Aorta (tissue), 5 donors: ENCODE data around the gene ESRRB. TPM values are rescaled to one million over a fixed set of nuclear protein-coding genes. Genes with fewer than 3 reads are reported as not detected.
A peak's percentile ranks its signal among the peaks of the same experiment; 100 is the strongest.

ENCODE experiments used
- ATAC-seq: fragments of 200-7000 bp; cut with Tn5 transposase; one replicate; pipeline ENCODE4 v1.9.1; 2022; ENCODE audit warnings: moderate library complexity; ENCODE audit not compliant: low FRiP score
- DNase-seq, 2 donors: peaks; one replicate each; pipeline ENCODE4 v3.0.0-alpha.2; 2020
- H3K27ac ChIP-seq, 2 donors: one replicate each; pipeline ENCODE4 v1.5.1; 2013; ENCODE audit warnings: low read length in 2 of 2, mild to moderate bottlenecking in 2 of 2, moderate library complexity in 2 of 2, control low read depth in 1 of 2, inconsistent platforms in 1 of 2, low read depth in 1 of 2
- H3K27me3 ChIP-seq, 2 donors: one replicate each; pipeline ENCODE4 v1.6.1; 2013; ENCODE audit warnings: control low read depth in 1 of 2, low read length in 1 of 2, mild to moderate bottlenecking in 1 of 2, moderate library complexity in 1 of 2; ENCODE audit not compliant: insufficient read depth in 2 of 2, control insufficient read depth in 1 of 2
- H3K36me3 ChIP-seq, 2 donors: one replicate each; pipeline ENCODE4 v1.6.1; 2013; ENCODE audit warnings: control low read depth in 1 of 2, low read length in 1 of 2, mild to moderate bottlenecking in 1 of 2; ENCODE audit not compliant: insufficient read depth in 2 of 2, control insufficient read depth in 1 of 2
- H3K4me1 ChIP-seq, 2 donors: one replicate each; pipeline ENCODE4 v1.6.1; 2013; ENCODE audit warnings: low read length in 2 of 2, control low read depth in 1 of 2, mild to moderate bottlenecking in 1 of 2, moderate library complexity in 1 of 2; ENCODE audit not compliant: insufficient read depth in 2 of 2, control insufficient read depth in 1 of 2
- H3K4me3 ChIP-seq, 2 donors: one replicate each; pipeline ENCODE4 v1.5.1; 2013; ENCODE audit warnings: low read length in 2 of 2, control low read depth in 1 of 2, mild to moderate bottlenecking in 1 of 2
- H3K9me3 ChIP-seq: one replicate; pipeline ENCODE4 v1.6.1; 2013; ENCODE audit warnings: mild to moderate bottlenecking, low read length; ENCODE audit not compliant: control insufficient read depth
- WGBS, 2 donors: extraction: QIAGEN DNeasy Blood & Tissue Kit; methylation state at CpG; one replicate each; pipeline ENCODE4 v1.1.7; 2013; 5-methylcytosine and 5-hydroxymethylcytosine counted together
- intact Hi-C, 2 donors: fragments of 100-400 bp; cut with DNase I; formaldehyde crosslinking; loops; one replicate each; pipeline versions ENCODE4 v1.14.2 to v1.15.0; 2022
- polyA plus RNA-seq, 2 donors: library from polyadenylated mRNA; stranded (reverse); fragments of 200-250 nt; gene quantifications; one replicate each; pipeline ENCODE4 v1.2.3, GENCODE V29; 2013
- total RNA-seq, 2 donors: library from RNA; stranded (reverse); fragmentation: NEBNext Ultra II Directional; extraction: Animal tissue kit (Norgen Biotek cat#: 25700); gene quantifications; one replicate each; pipeline ENCODE4 v1.2.1, GENCODE V29; 2021
- donor health status: healthy with polysubstance abuse.
- donor health status: Bipolar disorder and iron deficiency.
- donor health status: DM: no; HTN: no; CAD: no.
- donor health status: DM: no; HTN: no; CAD: no.
- donor health status: DM: yes; HTN: yes; CAD: no.

Gene ESRRB
- total and polyA plus RNA-seq, 4 donors: 0.23 to 0.52 (median 0.33) TPM; not detected in 1

GRCh38 chr14:76489667-76490066 lies 113.7 kb downstream of the ESRRB start:
- Histone ChIP-seq H3K4me3 (no peak overlapping the region), H3K36me3 (no peaks in the 10 kb centered on the region), H3K9me3 (no peaks in the 10 kb centered on the region), H3K4me1 (no peaks in the 10 kb centered on the region), H3K27ac (no peak overlapping the region), H3K27me3 (no peaks in the 10 kb centered on the region)
- DNase-seq (peak in 1 of 2 donors; percentile 39), ATAC-seq (no peak)
- intact Hi-C loops: no loop called here
- 92 to 94% methylated on average over 3 of the region's 3 CpGs for WGBS, 2 donors

GRCh38 chr14:76490111-76490510 lies 114.2 kb downstream of the ESRRB start:
- 82 to 88% methylated on average over 2 of the region's 2 CpGs for WGBS, 2 donors
- intact Hi-C loops: no loop called here
- no peak overlapping the region for H3K4me3 ChIP-seq
- no peaks in the 10 kb centered on the region for H3K4me1 ChIP-seq
- no peaks in the 10 kb centered on the region for H3K9me3 ChIP-seq
- H3K36me3 ChIP-seq: no peaks in the 10 kb centered on the region
- no peak overlapping the region for H3K27ac ChIP-seq
- DNase-seq (no peak), ATAC-seq (no peak)
- H3K27me3 ChIP-seq: no peaks in the 10 kb centered on the region

- no peak overlapping the region for H3K27ac ChIP-seq
- intact Hi-C loops: no loop called here
- H3K27me3 ChIP-seq: no peaks in the 10 kb centered on the region
- H3K9me3 ChIP-seq: no peaks in the 10 kb centered on the region
- no peaks in the 10 kb centered on the region for H3K36me3 ChIP-seq
- H3K4me3 ChIP-seq: no peak overlapping the region
- peak in 1 of 2 donors; percentile 30 for DNase-seq
- 55 to 61% methylated on average over 10 of the region's 10 CpGs for WGBS, 2 donors
- ATAC-seq: no peak
- no peaks in the 10 kb centered on the region for H3K4me1 ChIP-seq
Observed at GRCh38 chr14:76490735-76491134, 114.8 kb downstream of the ESRRB start.

GRCh38 chr14:76491172-76491930 lies 115.4 kb downstream of the ESRRB start:
- no peaks in the 10 kb centered on the region for H3K27me3 ChIP-seq
- no peak overlapping the region for H3K27ac ChIP-seq
- peak in 1 of 2 donors; percentile 66 for DNase-seq
- H3K4me1 ChIP-seq: no peaks in the 10 kb centered on the region
- H3K4me3 ChIP-seq: no peak overlapping the region
- ATAC-seq: no peak
- no peaks in the 10 kb centered on the region for H3K36me3 ChIP-seq
- WGBS, 2 donors: 86 to 91% methylated on average over 22 of the region's 22 CpGs
- intact Hi-C loops: no loop called here
- no peaks in the 10 kb centered on the region for H3K9me3 ChIP-seq

- H3K4me3 ChIP-seq: no peak overlapping the region
- ATAC-seq (no peak), DNase-seq (peak in 1 of 2 donors; percentile 28)
- no peaks in the 10 kb centered on the region for H3K4me1 ChIP-seq
- H3K27ac ChIP-seq: no peak overlapping the region
- 72 to 75% methylated on average over 2 of the region's 2 CpGs for WGBS, 2 donors
- no peaks in the 10 kb centered on the region for H3K36me3 ChIP-seq
- intact Hi-C loops: no loop called here
- H3K9me3 ChIP-seq: no peaks in the 10 kb centered on the region
- H3K27me3 ChIP-seq: no peaks in the 10 kb centered on the region
Observed at GRCh38 chr14:76495983-76496382, 120.0 kb downstream of the ESRRB start.

GRCh38 chr14:76496595-76496994 lies 120.7 kb downstream of the ESRRB start:
- WGBS, 2 donors: 33 to 40% methylated on average over 6 of the region's 6 CpGs
- H3K36me3 ChIP-seq: no peaks in the 10 kb centered on the region
- H3K27ac ChIP-seq: no peak overlapping the region

GRCh38 chr14:76497550-76498462 lies 121.9 kb downstream of the ESRRB start:
- Histone ChIP-seq H3K27ac (no peak overlapping the region), H3K4me1 (no peaks in the 10 kb centered on the region), H3K9me3 (no peaks in the 10 kb centered on the region), H3K4me3 (no peak overlapping the region), H3K27me3 (no peaks in the 10 kb centered on the region), H3K36me3 (no peaks in the 10 kb centered on the region)
- DNase-seq (peak in 1 of 2 donors; percentile 70), ATAC-seq (no peak)
- 83 to 85% methylated on average over 19 of the region's 19 CpGs for WGBS, 2 donors
- intact Hi-C loops: no loop called here

More at GRCh38 chr14:76496595-76496994, 120.7 kb downstream of the ESRRB start:
- Histone ChIP-seq H3K9me3 (no peaks in the 10 kb centered on the region), H3K27me3 (no peaks in the 10 kb centered on the region), H3K4me3 (no peak overlapping the region), H3K4me1 (no peaks in the 10 kb centered on the region)
- ATAC-seq: no peak
- intact Hi-C loops: no loop called here
- peak in 1 of 2 donors; percentile 22 for DNase-seq

- Histone ChIP-seq H3K27me3 (no peaks in the 10 kb centered on the region), H3K9me3 (no peaks in the 10 kb centered on the region), H3K4me3 (no peak overlapping the region), H3K36me3 (no peaks in the 10 kb centered on the region), H3K27ac (no peak overlapping the region), H3K4me1 (no peaks in the 10 kb centered on the region)
- peak in 1 of 2 donors; percentile 59 for DNase-seq
- WGBS, 2 donors: 88 to 90% methylated on average over 13 of the region's 13 CpGs
- intact Hi-C loops: no loop called here
- ATAC-seq: no peak
Observed at GRCh38 chr14:76498463-76498935, 122.6 kb downstream of the ESRRB start.
